ENCODE results near the gene NRDE2. TPM values are rescaled to one million over a fixed set of nuclear protein-coding genes. Genes with fewer than 3 reads are reported as not detected.
"Not testable (repeated sequence)": the region's sequence is repeated elsewhere in the genome, so short reads cannot be mapped to it uniquely, and the experiment has no call there.

NRDE2 gene
- polyA plus RNA-seq, 4 donors: 20.4 to 25.3 (median 22.7) TPM

DNA sequence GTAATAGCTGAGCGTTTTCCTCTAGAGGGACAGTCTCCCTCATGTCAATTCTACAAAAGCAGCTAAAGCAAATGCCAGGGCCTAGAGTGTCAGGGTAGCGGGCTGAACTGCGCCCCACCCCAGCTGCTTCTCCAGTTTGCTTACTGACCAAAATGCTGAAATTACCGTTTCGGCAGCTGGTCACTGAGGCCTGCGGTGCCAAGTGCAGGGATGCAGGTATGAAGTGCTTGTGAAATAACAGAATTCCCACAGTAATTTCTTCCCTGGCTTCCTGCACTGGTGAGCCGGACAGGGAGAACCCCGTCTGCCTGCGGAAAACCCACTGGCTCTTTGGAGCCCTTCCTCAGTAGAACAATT is 56.3 kb downstream of the NRDE2 start:
- no peak for DNase-seq (ENCODE audit: low read depth in 4 of 4, low spot score in 2 of 4)

DNA sequence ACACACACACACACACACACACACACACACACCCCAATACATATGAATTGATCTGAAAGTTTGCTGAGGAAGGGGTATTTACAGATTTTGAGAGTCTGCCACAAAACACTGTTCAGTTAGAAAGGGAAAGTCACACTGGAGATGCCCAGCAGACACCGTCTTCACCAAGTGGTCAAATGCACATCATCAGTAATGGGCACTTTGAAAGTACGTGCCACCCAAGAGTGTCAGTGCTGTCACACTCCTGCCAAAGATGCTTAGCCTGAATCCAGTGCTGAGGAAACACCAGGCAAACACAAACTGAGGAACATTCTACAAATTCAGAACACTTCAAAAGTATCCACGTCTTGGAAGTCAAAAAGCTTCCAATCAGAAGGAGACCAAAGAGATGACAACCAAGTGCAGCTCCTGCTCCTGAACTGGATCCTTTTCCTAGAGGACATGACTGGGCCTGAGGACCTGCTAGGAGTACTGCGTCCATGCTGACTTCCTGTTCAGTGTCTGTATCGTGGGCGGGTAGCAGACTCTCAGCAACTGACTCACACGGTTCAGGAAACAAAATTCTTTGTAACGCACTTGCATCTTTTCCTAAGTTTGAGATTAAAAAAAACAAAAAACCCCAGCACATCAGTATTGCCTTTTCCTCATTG is 56.8 kb downstream of the NRDE2 start:
- DNase-seq (ENCODE audit: low read depth in 4 of 4, low spot score in 2 of 4): no peak

DNA sequence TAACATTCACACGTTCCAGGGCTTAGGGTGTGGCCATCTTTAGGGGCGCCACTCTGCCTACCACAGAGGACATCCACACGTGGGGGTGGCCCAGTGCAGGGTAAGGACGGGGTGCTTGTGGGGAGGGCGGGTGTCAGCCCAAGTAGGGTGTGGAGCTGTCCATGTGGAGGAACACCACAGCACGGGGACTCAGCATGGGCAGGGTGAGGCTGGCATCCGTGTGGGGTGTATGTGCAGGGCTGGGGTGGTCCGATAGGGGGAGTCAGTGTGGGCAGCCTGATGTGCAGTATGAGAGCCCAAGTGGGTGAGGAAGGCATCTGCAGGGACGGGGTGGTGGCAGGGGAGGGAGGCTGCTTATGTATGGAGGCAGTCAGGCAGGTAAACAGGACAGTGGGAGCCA is 57.7 kb downstream of the NRDE2 start:
- no peak for DNase-seq (ENCODE audit: low read depth in 4 of 4, low spot score in 2 of 4)

DNA sequence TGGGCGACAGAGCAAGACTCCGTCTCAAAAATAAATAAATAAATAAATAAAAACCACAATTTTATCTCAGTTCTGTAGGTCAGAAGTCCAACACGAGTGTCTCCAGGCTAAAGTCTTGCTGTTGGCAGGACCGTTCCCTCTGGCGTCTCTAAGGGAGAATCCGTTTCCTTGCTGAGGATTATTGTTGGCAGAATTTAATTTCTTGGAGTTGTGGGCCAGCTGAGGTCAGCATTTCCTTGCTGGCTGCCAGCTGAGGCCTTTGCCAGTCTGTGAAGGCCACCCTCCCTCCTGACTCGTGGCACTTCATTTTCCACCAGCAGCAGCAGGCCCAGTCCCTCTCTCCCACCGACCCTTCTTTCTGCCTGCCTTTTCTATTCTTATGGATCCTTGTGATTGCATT is 58.2 kb downstream of the NRDE2 start:
- no peak for DNase-seq (ENCODE audit: low read depth in 4 of 4, low spot score in 2 of 4)

DNA sequence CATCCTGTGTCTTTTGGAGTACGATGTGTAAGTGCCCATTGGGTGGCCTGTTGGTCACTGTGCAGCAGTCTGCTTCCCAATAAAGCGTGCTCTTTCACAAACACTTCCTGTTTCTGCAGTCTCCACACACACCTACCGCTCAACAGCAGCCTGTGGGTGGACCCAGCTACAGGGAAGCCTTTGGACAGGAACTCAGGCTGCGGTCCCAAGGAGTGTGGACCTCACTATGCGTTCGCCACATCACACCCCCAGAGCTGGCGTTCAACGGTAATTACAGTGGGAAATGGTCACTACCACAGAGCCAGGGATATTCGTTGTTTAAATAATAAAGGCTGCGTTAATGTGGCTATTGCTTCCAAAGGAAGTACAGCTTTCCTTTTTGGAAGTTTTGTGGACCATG is 59.2 kb downstream of the NRDE2 start:
- DNase-seq (ENCODE audit: low read depth in 4 of 4, low spot score in 2 of 4): no peak

DNA sequence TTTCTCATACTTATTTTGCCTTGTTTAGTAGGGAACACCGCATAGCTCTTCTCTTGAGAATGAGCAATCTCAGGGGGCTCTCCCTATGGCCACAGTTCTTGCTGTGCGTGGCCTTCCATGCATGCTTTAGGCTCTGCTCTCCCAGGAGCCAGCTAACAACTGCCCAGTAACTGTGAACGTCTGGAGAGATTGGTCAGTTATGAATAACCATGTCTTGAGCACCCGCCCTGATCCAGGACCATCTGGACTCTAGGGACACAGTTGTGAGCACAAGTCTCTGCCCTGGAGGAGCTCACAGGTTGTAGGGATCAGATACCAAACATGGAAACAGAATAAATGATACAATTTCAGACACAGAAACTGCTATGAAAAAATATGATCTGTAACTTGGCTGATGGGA is 63.3 kb downstream of the NRDE2 start:
- no peak for DNase-seq (ENCODE audit: low read depth in 4 of 4, low spot score in 2 of 4)

DNA sequence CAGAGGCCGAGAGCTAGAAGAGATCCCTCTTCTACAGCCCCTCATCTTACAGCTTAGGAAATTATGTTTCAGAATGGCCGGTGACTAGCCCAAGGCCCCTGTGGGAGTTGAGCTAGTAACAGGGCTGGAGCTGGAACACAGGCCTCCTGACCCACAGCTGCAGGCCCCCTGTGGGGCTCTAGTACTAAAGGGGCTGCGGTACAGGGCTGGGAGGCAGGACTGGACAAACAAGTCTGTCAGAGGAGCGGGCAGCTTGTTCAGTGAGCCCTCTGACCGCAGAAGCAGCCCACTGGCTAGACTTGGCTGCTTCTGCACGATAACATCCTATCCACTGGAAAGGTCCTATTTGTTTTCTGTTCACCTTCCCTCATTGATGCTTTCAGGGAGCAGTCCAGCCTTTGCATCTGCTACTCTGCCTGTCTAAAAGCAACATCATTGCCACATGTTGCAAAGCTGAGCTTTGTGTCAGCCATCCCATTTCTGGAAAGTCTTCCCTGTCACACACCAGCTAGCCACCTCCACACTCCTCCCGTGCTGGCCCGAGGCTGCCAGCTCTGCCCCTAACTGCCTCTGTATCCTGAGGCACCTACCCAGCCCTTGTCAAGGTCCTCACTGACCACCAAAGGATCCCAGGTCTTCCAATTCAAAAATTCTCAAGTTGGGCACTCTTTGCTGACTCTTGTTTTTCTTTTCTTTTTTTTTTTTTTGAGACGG is 65.1 kb downstream of the NRDE2 start:
- DNase-seq (ENCODE audit: low read depth in 4 of 4, low spot score in 2 of 4): no peak

DNA sequence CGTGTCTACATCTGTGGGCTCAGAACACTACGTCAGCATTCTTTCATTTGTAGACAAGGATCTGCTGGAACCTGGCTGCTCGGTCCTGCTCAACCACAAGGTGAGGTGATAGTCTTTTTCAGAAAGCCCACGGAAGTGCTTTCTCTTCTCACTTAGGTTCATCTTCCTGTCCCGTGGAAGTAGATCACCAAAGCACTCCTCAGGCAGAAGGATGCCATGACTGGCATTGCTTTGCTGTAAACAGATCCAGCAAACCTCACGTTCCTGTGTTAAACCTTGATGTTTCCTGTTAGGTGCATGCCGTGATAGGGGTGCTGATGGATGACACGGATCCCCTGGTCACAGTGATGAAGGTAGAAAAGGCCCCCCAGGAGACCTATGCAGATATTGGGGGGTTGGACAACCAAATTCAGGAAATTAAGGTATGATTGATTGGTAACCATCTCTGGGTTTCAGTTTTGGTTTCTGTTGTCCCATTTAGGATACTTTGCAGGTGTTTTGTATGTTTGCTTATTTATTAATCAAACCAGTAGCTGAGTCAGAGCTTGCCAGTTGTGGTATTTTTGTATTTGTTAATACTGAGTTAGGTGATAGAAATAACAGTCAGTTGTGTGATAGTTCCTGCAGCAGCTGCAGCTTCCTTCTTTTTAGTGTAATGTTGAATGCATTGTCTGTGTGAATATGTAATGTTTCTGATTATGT is 67.8 kb downstream of the NRDE2 start:
- no peak for DNase-seq (ENCODE audit: low read depth in 4 of 4, low spot score in 2 of 4)

DNA sequence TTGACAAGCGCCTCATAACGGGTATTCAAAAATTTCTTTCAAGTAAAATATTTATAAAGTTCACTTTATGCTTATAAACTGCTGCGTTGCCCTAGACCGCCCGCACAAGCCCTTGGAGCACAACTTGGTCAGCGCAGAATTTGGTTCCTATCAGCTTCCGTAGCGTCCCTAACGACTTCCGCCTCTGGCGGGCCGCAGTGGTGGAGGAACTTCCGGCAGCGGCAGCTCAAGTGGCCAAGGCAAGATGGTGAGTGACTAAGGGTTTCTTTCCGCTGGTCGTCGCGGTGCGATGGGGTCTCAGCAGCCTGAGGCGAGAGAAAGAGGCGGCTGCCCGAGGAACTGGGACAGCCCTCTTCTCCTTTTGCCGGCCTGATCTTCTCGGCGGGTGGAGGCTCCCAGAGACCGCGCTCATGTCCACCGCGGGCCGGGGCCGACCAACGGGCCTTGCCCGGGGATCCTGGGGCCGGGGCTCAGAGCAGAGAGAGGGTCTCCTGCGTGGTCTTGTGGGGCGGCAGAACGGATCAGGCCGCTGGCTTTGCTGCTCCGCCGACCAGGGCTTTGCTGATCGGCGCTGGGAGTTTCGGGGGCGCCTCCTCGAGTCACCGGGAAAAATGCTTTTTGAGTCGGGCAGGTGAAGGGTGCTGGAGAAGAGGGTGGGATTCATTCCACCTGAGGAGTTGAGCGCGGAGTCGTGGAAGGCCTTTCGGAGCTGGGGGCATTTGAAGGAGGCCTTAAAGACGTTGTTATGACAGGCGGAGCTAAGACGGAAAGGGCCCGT is 75.2 kb downstream of the NRDE2 start, which contains the start of gene PSMC1:
PSMC1 (plus strand) TSS at position 200 of the 778 bp plus-strand sequence; CDS start at position 245, 45 bp downstream.
- DNase-seq (ENCODE audit: low read depth in 4 of 4, low spot score in 2 of 4): peak; percentile 81 to 92 (median 84)

DNA sequence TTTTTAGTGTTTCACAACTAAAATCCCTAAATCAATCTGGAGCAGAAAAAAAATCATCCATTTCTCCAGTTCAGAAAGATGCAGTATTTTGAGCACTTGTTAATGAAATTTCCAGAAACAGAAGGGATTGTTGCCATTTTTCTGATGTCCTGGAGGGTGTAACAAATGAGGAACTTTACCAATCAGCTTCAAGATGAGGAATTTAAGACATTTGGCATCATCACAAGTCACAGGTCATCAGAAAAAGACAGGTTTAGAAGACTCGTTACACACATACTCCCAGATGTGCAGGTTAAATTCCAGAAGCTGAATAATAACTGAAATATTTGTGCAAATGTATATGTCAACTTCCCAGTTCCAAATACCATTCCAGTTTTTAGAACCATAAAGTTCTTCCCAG is 75.9 kb downstream of the NRDE2 start:
- no peak for DNase-seq (ENCODE audit: low read depth in 4 of 4, low spot score in 2 of 4)

DNA sequence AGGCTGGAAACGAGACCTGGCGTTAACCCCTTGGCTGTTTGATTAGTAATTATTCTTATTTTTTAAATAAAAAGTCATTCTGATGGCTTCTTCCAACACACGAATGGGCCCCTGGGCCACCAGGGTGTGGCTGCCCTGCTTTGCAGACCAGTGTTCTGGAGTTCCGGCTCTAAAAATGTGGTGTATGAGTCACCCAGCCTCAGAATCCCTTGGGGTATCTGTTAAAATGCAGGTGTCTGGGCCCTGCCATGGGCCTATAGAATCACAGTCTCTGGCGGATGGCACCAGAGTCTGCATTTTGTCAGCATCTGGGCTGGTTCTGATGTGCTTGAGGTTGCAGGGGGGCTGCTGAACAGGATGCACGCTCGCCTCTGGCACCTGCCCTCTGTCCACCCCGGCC is 77.9 kb downstream of the NRDE2 start:
- DNase-seq (ENCODE audit: low read depth in 4 of 4, low spot score in 2 of 4): no peak

DNA sequence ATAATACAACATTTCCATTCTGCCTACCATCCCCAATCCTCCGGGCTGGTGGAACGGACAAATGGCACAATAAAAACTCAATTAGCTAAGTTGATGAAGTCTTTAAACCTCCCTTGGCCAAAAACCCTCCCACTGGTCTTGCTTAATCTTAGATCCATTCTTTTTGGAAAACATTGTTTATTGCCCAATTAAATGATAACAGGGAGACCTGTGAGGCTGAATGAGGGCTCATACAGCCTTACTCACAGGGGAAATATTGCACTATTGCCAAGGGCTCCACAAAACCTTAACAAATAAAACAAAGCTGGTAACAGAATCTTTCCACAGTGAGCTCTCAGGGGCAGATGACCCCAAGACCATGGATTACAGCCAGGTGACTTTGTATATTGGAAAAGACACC is 83.1 kb downstream of the NRDE2 start:
- no peak for DNase-seq (ENCODE audit: low read depth in 4 of 4, low spot score in 2 of 4)

DNA sequence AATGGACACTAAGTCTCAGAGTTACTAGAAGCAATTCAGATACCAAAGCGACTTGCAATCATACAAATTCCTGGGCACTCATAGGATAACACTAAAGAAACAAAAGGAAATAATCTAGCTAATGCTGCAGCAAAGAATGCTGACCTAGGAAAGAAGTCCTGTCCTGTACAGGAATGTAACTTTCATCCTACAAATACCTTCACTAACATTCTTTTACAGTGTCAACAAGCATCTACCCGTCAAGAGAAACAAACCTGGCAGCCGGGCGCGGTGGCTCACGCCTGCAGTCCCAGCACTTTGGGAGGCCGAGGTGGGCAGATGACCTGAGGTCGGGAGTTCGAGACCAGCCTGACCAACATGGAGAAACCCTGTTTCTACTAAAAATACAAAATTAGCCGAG is 84.3 kb downstream of the NRDE2 start:
- DNase-seq (ENCODE audit: low read depth in 4 of 4, low spot score in 2 of 4): not testable (repeated sequence)

DNA sequence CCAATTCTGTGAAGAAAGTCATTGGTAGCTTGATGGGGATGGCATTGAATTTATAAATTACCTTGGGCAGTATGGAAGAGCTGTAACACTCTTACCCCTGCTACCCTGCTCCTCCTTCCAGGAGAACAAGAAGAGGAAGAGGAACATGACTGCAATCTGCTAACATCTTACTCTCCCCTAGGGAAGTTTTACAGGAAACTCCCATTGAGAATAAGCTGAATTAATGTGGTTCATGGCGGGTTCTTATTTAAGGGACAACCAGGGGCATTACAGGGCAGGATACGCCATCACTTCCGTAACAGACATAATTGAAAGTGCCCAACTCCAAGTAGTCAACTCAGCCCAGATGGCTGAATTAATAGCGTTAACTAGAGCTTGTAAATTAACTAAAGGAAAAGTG is 84.8 kb downstream of the NRDE2 start:
- DNase-seq (ENCODE audit: low read depth in 4 of 4, low spot score in 2 of 4): no peak

DNA sequence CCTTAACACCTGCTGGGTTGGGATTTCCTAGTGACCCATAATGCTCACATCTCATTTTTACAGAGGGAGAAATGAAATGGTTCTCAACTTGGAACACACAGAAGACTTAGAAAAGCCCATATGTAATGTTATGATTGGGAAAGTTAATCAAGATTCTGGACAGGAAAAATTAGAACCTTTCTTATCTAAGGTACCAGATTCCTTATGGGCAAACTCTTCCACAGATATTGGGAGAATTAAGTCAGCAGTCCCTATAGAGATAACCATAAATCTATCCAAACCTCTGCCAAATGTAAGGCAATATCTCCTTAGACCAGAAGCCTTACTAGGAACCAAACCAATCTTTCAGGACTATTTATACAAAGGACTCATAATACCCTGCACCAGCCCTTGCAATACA is 89.3 kb downstream of the NRDE2 start:
- no peak for DNase-seq (ENCODE audit: low read depth in 4 of 4, low spot score in 2 of 4)

DNA sequence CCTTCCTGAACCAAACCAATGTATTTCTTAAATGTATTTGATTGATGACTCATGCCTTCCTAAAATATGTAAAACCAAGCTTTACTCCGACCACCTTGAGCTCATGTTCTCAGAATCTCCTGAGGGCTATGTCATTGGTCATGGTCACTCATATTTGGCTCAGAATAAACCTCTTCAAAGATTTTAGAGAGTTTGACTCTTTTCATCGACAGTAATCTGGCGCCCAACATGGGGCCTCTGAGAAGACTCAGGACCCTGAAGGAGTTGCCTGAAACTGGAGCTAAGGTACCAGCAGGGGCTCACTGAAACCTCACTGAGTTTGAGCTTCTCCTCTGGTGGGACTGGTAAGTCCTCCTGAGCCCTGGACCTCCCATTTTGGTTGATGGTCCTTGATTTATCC is 92.6 kb downstream of the NRDE2 start:
- no peak for DNase-seq (ENCODE audit: low read depth in 4 of 4, low spot score in 2 of 4)

DNA sequence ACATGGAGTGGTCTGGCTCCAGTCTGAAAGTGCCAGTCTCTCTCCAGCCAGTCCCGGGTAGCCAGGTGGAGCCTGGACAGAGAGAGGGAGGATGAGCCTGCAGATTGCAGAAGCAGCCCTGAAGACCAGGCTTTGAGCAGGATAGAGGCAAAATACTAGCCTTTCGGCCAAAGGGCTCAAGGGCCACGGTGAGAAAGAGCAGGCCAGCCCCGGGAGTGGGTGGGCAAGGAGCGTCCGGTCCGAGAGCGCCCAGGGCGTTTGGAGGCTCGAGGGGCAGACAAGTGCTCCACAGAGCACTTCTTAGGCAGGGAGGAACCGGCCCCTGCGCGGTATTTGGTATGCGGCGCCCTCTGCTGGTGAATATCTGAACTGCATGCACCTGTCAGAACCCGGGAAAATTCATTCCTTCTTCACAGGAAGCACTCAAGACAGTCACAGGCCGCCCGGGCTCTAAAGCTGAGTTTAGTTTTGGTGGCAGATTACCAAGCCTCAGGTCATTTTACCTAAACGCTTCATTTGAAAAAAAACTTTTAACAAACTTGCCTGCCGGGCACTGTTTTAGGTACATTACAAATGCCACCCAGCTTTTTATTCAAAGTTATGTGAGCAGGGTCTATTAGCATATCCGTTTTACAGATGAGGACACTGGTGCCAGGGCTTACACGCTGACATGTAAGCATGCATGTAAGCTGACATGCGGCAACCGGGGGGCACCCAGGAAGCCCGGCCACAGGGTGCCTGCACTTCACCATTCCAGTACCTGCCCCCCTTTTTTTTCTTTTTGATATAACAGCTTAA is 96.4 kb downstream of the NRDE2 start:
- peak in 2 of 4 donors; percentile 26 to 45 for DNase-seq (ENCODE audit: low read depth in 4 of 4, low spot score in 2 of 4)

DNA sequence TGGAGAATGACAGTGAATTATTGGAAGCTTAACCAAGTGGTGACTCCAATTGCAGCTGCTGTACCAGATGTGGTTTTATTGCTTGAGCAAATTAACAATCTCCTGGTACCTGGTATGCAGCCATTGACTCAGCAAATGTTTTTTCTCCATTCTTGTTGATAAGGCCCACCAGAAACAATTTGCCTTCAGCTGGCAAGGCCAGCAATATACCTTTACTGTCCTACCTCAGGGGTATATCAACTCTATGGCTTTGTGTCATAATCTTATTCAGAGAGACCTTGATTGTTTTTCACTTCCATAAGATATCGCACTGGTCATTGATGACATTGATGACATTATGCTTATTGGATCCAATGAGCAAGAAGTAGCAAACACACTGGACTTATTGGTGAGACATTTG is 101.8 kb downstream of the NRDE2 start:
- DNase-seq (ENCODE audit: low read depth in 4 of 4, low spot score in 2 of 4): not testable (repeated sequence)

DNA sequence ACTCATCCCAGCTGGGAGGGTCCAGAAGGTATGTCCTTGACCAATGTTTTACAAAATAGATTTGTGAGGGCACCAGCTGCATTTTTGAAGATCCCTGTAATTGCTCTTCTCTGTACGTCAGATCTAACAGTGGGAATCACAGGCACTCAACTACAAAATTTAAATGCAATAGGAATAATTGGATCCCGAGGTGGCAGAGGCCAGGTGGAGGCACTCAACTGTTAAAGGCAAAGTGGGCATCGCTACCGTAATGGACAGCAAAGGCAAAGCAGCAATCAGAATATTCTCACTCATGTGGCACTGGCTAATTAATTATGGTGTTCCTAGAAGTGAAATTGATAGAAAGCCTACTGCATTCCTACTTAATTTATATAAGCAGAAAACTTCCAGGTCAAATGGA is 103.3 kb downstream of the NRDE2 start:
- no peak for DNase-seq (ENCODE audit: low read depth in 4 of 4, low spot score in 2 of 4)
